NCI-H748 (cell line): ENCODE data around the gene PRKCB.

Experiments
- DNase-seq: peaks from one replicate; lab custom pipeline; 2025; ENCODE audit not compliant: unreplicated experiment; lab: John Stamatoyannopoulos, UW

PRKCB gene

GRCh38 chr16:23962001-23962400 is 126.2 kb downstream of the PRKCB start:
- DNase-seq = no peak

DNA sequence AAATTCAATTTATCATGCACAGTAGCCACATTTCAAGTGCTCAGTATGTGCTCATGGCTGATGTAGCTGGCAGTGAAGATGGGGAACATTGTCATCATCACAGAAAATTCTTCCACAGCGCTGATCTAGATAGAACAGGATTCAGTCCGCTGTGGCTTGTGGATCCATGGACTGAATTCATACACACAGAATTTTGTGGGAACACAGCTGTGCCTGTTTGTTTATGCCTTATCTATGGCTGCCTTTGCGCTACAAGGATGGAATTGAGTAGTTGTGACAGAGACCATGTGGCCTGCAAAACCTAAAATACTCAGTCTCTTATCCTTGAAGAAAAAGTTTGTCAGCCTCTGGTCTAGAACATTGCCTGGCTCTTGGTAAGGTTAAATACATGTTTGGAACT is 128.4 kb downstream of the PRKCB start:
- no peak for DNase-seq

DNA sequence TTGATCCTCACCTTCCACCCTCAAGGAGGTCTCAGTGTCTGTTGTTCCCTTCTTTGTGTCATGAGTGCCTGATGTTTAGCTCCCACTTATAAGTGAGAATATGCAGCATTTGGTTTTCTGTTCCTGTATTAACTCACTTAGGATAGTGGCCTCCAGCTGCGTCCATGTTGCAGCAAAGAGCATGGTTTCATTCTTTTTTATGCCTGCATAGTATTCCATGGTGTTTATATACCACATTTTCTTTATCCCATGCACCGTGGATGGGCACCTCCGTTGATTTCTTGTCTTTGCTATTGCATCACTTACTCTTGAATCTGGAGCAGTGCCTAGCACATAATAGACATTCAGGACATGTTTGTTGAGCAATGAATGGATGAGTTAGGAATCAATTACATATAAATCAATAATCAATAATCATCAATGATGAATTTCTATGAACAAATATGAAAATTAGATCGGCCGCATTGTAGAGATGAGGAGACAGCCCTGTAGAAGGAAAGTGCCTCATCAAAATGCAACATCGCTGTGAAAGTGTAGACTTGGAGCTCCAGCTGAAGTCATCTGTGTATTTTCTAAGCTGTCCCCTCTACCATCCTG is 129.5 kb downstream of the PRKCB start:
- no peak for DNase-seq

DNA sequence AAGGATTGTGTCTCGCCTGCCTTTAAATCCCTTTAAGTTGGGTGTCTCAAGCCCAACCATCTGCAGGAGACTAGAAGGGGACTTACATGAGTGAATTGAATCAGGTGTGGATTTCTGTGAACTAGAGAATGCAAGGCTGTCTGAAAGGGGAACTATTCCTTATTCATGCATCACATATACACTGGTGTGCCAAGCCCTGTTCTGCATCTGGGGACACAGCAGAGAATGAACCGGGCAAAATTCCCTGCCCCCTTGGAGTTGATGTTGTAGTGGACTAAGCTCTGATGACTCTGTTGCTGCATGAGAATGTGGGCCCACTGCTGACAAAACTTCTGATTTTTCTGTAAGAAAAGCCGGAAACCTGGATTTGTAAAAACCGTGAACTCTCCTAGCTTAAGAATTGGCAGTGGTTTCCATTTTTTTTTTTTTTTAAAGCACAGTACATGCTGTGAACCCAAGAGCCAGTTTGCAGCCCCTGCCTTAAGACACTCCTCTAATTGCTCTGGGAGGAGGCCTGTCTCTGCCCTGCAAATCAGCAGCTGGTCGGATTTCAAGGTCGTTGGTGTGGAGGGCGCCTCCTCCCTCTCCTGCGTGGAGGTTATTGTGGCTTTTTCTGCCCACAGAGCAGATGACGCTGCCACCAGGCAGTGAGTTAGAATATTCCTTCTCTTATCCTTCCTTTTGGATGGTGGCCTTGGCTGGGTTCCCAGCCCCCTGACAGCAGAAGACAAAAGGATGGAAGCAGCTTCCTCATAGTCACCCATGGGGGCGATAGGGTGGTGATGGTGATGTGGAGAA is 131.0 kb downstream of the PRKCB start:
- no peak for DNase-seq

DNA sequence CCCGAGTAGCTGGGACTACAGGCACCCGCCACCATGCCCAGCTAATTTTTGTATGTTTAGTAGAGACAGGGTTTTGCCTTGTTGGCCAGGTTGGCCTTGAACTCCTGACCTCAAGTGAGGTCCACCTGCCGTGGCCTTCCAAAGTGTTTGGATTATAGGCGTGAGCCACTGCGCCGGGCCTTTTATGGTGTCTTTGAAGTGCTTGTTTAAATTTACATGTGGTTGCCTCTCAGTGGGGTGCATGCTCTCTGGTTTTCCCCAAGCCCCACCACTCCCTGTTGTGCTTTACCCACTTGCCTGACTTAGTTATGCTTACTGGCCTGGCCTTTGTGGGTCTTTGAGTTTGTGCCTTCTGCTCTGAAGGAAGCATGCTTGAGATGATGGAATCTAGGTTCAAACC is 132.0 kb downstream of the PRKCB start:
- DNase-seq = no peak

GRCh38 chr16:23968176-23968575 is 132.4 kb downstream of the PRKCB start:
- no peak for DNase-seq

GRCh38 chr16:23969468-23970297 is 133.9 kb downstream of the PRKCB start:
- no peak for DNase-seq

DNA sequence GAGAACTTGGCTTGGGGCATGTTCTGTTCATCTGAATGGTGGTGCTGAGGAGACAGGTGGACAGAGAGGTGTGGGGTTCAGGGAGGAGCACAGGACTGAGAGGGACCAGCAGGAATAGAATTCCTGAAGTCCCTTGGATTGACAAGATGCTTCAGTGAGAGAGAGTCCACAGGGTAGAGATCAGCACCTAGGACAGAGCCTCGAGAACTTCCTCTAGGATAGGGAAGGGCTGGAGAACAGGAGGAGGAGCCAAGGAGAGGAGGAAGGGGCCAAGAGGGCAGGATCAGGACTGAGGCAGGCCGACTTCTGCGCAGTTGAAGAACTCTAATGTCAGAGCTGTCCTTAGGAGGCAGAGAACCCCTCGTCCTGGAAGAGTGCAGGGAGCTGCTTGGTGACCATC is 138.4 kb downstream of the PRKCB start:
- DNase-seq = no peak

- no peak for DNase-seq
Observed at GRCh38 chr16:23975293-23975692, 139.5 kb downstream of the PRKCB start.

DNA sequence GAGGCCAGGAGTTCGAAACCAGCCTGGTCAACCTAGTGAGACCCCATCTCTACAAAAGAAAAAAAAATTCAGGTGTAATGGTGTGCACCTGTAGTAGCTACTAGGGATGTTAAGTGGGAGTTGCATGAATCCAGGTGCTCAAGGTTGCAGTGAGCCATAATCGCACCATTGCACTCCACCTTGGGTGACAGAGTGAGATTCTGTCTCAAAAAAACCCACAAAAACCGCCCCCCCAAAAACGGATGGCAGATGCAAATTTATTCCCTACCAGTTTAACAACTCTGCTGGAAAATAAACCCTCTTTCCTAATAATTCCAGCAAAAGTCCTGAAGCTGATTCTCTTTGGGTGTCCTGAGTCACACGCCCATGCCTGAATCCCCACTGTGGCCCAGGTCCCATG is 140.3 kb downstream of the PRKCB start:
- no peak for DNase-seq

GRCh38 chr16:23976524-23976923 is 140.7 kb downstream of the PRKCB start:
- DNase-seq = no peak

DNA sequence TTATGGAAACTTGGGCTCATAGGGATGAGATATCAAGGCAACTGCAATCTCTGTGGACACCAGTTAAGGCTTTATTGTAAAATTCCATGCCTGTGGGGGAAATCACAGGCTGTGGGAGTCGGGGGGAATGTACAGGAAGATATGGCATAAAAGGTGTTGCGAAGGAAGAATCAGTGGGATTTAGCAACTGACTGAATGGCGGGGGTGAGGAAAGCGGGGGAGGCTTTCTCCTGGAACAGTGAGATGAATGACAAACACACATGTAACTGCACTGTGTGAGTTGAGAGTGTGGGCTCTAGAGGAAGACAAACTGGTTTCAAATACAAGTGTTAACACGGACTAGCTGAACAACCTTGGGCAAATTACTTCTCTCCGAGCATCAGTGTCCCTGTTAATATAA is 143.7 kb downstream of the PRKCB start:
- no peak for DNase-seq

- no peak for DNase-seq
Observed at GRCh38 chr16:23979982-23980381, 144.2 kb downstream of the PRKCB start.

- DNase-seq = no peak
Observed at GRCh38 chr16:23981429-23982399, 145.9 kb downstream of the PRKCB start.

DNA sequence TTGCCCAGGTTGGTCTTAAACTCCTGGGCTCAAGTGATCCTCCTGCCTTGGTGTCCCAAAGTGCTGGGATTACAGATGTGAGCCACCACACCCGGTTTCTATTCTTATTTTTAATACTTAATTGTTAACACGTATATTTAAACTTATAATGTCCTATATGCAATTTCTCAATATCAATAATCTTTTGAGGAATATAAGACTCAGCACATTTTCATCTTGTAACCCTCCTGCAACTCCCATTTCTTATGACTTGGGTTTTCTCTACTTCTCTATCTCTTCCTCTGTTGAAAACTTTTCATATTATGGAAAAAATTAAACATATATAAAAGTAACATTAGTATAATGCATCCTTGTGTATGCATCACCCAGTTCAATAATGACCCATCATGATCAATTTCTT is 150.7 kb downstream of the PRKCB start:
- DNase-seq = no peak

DNA sequence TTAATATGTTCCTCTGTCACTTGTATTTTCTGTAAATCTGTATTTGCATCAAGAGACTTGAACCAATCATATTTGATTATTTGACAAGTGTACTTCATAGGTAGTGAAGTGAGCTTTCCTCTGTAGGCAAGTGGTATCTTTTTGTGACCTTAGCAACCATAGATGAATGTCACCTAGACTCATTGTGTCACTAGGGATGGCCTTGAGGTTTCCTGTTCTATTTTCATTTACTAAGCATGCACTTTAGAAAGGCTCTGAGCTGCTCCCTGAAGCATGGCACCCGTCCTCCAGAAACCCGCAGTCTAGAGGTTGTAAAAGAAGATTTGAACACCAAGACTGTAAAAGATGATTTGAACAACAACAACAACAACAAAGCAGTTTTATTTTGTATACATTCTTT is 151.7 kb downstream of the PRKCB start:
- DNase-seq = no peak

GRCh38 chr16:23990507-23990906 is 154.7 kb downstream of the PRKCB start:
- no peak for DNase-seq

- DNase-seq = no peak
Observed at GRCh38 chr16:23991066-23991465, 155.3 kb downstream of the PRKCB start.

- no peak for DNase-seq
Observed at GRCh38 chr16:23994615-23995014, 158.8 kb downstream of the PRKCB start.

DNA sequence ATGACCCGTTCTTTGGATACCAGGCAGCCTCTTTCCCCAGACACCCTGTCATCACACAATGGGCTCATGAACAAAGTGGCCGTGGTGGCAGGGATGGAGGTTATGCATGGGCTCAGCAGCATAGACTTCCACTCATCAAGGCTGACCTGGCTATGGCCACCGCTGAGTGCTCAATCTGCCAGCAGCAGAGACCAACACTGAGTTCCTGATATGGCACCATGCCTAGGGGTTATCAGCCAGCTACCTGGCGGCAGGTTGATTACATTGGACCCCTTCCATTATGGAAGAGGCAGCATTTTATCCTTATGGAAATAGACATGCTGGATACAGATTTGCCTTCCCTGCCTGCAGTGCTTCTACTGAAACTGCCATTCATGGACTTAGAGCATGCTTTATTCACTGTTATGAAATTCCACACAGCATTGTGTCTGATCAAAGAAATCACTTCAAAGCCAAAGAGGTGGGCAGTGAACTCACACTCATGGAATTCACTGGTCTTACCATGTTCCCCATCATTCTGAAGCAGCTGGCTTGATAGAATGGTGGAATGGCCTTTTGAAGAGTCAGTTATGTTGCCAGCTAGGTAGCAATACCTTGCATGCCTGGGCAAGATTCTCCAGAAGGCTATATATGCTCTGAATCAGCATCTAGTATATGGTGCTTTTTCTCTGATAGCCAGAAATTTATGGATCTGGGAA is 160.6 kb downstream of the PRKCB start:
- DNase-seq = no peak
